Activated CD4-positive, CD25-positive, alpha-beta regulatory T cell (primary cell): Measurements from ENCODE around the gene STK10.

Experiments used
- DNase-seq, 4 experiments: peaks; one replicate each; lab custom pipeline; 2025; lab: John Stamatoyannopoulos, UW

STK10 gene

GRCh38 chr5:172142709-172143215 is 45.3 kb downstream of the STK10 start:
- no peak for DNase-seq

- no peak for DNase-seq
Measured at GRCh38 chr5:172141949-172142319, 46.1 kb downstream of the STK10 start.

GRCh38 chr5:172140866-172141265 is 47.2 kb downstream of the STK10 start:
- no peak for DNase-seq

DNA sequence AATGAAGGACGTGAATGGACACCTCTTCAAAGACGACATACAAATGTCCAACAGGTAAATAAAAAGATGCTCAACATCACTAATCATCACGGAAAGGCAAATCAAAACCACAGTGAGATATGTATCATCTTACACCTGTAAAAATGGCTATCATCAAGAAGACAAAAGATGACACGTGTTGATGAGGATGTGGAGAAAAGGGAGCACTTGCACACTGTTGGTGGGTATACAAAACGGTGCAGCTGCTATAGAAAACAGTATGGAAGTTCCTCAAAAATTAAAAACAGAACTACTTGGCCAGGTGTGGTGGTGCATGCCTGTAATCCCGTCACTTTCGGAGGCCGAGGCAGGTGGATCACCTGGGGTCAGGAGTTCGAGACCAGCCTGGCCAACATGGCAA is 47.9 kb downstream of the STK10 start:
- DNase-seq, result no peak

GRCh38 chr5:172137046-172137445 is 51.0 kb downstream of the STK10 start:
- DNase-seq, result no peak

DNA sequence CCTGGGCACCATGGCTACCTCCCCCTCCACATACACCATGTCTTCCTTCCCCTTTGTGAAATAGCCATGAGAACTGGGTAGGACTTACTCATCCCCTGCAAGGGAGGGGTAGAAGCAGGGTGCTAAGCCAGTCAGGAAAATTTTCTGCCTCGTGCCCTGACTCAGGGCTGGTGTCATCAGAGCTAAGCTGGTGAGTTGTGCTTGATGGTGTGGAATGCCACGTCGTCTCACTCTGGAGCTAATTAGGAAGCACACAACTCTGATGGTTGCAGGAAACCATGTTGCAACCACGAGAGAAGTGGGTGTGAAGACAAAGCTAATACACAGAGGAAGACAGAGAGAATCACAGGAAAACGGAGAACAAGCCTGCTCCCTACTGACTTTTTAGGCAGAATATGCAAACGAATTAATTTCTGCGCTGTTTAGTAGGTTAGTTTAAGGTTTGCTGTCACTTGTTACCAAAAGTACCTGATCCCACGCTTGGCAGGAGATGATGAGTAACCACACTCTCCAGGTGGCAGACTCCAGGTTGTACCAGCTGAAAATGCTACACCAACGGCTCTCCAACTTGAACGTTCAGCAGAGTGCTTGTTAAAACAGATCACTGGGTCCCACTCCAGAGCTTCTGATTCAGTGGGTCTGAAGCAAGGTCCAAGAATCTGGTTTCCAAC is 54.5 kb downstream of the STK10 start:
- DNase-seq, result no peak

DNA sequence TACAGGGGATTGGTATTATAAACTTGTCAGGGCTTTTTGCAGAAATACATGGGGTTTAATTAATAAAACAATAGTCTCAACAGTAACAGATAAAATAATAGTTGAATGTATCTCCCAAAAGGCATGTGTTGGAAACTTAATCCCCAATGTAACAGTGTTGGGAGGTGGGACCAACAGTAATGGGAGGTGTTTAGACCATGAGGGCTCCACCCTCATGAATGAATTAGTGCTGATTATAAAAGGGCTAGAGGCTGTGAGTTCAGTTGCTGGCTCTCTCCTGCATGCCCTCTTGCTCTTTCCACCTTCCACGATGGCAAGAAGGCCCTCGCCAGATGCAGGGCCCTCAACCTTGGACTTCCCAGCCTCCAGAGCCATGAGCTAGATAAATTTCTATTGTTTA is 56.3 kb downstream of the STK10 start:
- no peak for DNase-seq

GRCh38 chr5:172129256-172129910 is 58.6 kb downstream of the STK10 start:
- no peak for DNase-seq

GRCh38 chr5:172127581-172127980 is 60.4 kb downstream of the STK10 start:
- no peak for DNase-seq

DNA sequence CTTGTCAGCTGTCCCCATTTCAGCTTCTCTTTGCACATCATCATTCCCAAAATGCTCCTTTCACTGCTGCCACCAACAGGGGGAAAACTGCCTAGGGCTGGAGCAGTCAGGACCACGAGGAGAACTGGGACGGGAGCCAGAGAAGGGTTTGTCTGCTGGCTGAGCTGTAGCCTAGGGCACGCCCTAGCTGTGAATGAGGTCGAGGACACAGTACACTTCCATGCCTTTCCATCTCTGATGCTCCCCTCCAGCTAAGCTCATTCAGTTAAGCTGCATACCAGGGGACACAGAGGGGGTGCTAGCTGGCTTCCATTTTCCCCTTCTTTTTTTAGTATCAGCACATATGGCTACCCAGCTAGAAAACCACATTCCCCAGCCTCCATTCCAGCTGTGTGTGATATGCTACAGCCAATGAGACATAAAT is 64.7 kb downstream of the STK10 start:
- DNase-seq, result no peak

DNA sequence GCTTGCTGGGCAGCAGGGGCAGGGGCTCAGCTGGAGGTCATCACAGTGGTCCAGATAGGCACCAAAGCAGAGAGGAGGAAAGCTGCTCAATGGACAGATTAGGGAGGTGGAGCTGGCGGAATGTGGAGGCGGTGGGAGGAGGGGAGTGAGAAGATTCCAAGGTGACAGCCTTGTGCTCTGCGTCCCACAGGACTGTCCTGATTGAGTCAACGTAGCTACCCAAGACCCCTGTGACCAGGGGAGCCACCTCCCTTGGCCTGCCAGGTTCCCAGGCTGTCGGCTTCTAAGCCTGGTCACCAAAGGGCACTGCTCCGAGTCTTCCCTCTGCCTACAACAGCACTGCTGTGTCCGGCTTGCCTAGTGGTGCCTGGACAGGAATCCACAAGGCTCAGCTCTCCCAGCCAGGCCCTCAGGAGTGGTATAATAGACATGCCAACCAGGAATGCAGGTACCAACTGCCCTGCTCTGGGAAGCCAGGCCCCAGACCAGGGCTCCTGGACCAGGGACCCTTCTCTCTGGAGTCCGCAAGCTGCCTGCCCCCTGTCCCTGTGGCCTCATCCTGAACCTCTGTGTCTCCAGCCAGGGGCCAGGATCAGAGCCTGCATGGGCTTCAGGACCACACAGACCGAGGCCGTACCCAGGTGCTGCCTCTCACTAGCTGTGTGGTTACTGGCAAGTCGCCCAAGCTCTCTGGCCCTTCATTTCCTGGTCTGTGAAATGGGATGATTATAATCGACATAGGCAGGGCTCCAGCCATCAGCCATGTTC is 67.9 kb downstream of the STK10 start:
- no peak for DNase-seq

DNA sequence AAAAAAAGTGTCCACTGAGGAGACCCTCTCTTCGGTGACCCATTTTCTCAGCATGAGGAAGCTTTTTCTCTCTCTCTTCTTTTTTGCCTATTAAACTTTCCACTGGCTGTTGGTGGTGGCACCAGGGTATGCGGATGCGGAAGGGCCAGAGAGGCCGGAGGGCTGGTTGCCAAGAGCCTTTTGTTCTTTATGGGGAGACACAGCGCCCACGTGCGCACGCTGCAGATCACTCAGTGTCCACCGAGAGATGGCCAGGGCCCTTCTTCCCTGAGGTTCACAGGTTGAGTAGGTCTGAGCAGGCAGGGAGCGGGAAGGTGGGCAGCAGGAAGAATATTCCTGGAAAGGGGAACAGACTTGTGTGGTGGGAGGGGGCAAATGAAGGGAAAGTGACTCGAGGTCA is 69.1 kb downstream of the STK10 start:
- no peak for DNase-seq

DNA sequence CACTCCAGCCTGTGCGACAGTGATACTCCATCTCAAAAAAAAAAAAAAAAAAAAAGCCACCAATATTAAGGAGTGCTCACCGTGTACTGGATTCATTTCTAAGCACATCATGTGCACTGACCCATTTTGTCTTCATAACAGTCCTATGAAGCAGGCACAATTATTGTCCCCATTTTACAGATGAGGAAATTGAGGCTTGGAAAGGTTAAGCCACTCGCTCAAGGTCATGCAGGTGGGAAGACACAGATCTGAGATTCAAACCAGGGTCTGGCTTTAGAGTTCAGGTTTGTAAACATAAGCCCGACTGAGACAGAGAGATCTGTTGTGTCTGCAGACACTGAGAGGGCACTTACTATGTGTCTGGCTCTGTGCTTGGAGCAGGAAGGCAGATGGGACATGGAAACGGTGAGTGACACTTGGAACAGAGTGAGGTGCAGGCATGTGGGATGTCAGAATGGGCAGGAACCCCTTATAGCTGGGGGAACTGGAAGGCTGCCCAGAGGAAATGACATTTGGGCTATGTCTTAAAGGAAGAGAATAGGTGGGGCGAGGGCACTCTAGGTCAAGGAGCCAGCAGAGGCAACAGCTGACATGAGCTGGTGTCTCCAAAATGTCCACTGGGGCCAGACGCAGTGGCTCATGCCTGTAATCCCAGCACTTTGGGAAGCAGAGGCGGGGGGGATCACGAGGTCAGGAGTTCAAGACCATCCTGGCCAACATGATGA is 69.9 kb downstream of the STK10 start:
- DNase-seq, result no peak

DNA sequence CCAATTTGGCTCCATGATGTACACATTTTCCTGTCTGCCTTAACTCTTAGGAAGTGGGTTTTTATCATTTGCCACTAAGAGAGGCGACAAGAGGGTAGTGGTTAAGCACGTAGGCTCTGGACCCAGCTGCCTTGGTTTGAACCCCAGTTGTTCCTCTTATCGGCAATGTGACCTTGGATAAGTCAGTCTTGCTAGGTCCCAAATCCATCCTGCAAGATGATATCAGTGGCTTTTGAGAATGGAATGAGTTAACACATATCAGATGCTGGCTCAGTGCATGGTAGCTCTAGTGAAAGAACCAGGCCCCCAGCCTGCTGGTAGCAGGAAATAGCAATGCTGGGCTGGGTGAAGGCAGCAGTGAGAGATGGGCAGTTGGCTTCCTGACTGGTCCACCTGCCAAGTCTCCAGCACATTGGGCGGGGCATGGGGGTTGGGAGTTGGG is 72.5 kb downstream of the STK10 start:
- DNase-seq, result no peak

DNA sequence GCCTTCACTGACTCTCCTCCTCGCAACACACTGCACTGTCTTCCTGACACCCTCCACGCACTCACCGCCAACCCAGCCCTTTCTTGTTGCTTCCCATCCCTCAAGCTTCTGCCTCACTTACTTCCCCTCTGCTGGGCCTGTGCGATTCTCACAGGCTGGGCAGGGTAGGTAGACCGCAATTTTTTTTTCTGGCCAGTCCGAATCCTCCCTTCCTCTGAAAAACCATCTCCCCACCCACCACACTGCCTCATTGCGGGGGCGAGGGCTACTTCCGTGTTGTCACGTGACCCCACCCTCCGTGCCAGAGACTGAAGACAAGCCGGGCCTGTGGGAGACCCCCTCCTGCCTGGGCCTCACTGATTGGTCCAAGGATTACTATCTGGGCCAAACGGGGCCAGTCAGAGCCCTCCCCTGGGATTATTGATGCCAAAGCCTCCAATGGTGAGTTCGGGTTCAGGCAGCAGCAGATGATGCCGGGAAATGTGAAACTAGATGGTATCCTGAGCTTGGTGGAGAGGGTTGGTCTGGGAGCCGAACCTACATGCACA is 73.1 kb downstream of the STK10 start:
- DNase-seq, result peak; percentile 26 to 46 (median 38)

- DNase-seq, result peak; percentile 25 to 78 (median 52)
Measured at GRCh38 chr5:172113036-172113435, 75.0 kb downstream of the STK10 start.

DNA sequence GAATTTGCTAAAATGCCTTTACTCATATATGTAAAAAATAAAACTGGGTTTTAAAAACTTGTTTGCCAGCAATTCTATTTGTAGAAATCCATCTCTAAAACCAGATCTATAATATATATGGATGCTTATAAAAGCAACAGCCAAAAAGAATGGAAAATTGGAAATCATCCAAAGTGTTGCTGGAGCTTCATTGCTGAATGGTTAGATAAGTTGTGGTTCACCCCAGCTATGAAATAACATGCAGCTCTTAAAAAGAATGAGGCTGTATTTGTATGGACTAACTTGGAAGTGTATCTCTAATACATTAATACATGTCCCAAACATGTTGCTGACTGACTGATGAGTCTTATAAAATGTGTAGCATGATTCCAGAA is 76.2 kb downstream of the STK10 start:
- DNase-seq, result no peak

DNA sequence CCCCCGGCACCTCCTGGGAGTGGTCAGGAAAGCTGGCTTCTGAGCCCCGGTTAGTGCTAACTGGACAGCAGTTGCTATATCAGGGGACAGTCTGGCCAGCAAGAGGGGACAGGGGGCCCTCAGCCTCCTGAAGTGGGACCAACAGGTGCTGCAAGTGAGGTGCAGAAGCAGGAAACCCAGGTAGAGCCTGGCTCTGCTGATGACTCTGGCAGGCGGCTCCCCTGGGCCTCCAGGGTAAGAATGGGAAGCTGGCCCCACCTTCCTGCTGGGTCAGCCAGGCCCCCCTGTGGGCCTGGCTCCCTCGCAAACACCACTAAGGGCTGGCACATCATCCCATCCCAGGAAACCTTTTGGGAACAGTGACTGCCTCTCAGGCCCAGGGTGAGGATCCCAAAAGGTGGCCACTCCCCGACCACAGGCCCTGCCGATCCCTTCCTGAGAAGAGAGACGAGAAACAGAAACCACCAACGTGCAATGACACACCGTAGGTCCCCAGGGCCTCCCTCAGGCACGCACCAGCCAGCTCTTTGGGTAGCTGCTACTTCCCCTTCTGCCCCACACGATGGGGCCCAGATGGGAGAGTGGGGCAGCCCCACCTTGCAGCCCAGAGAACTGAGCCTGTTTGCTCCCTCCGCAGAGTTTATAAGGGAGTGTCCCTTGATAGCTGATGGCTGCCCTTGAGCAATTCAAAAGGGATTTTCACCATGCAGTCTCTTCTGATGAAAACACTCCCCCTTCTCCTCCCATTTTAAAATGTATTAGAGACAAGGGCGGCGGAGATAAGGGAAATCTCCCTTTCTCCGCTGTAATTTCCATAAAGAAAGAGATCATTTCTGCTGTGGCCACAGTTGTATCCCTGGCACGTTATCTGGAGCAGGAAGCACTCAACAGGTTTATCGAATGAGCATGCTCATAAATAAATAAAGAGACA is 76.8 kb downstream of the STK10 start:
- DNase-seq, result peak; percentile 43 to 64 (median 46)

GRCh38 chr5:172110260-172110815 is 77.7 kb downstream of the STK10 start:
- no peak for DNase-seq

GRCh38 chr5:172109749-172110148 is 78.3 kb downstream of the STK10 start:
- DNase-seq, result no peak

DNA sequence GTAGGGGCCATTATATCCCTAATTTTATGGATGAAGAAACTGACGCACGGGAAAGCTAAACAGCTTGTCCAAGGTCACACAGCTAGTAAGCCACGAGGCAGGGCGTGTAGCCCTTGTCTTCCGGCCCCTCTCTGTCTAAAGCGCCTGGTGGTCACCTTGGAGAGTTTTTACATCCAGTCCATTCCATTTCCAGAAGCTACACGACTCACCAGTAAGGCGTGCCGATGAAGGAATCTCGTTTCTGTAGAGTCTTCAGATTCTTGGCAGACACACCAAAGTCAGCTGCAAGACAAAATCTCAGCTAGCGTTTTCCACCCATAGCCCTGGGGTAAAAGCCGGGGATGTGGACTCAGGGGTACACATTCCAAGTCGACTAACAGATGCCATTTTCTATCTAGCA is 80.5 kb downstream of the STK10 start:
- no peak for DNase-seq
